ENCODE measurements around the gene C6orf89. TPM values are rescaled to one million over a fixed set of nuclear protein-coding genes. Genes with fewer than 3 reads are reported as not detected.
"Not testable (repeated sequence)": the region's sequence is repeated elsewhere in the genome, so short reads cannot be mapped to it uniquely, and the experiment has no call there.

The C6orf89 gene
- total RNA-seq, 2 donors from 2014 or later = 39.3 to 47.0 TPM

DNA sequence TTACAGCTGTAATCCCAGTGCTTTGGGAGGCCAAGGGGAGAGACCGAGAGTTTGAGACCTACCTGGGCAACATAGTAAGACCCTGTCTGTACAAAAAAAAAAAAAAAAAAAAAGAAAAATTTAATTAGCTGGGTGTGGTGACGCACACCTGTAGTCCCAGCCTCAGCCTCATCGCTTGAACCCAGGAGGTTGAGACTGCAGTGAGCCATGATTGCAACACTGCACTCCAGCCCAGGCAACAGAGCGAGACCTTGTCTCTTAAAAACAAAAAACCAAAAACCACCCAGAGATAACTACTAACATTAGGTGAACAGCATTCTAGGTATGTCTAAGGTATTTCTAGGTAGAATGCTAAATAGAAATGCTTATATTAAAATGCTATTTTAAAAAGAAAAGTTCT lies 47.8 kb downstream of the C6orf89 start:
- H3K4me3 Mint-ChIP-seq = no peak overlapping the region
- no peaks in the 10 kb centered on the region for H3K36me3 Mint-ChIP-seq (ENCODE audit: low read depth)
- no peaks in the 10 kb centered on the region for H3K9me3 Mint-ChIP-seq
- no peaks in the 10 kb centered on the region for H3K27me3 Mint-ChIP-seq
- H3K4me1 Mint-ChIP-seq = peaks cover 5% of the 10 kb centered on the region
- ATAC-seq (replicated peaks) = no peak
- no peak overlapping the region for H3K27ac Mint-ChIP-seq

DNA sequence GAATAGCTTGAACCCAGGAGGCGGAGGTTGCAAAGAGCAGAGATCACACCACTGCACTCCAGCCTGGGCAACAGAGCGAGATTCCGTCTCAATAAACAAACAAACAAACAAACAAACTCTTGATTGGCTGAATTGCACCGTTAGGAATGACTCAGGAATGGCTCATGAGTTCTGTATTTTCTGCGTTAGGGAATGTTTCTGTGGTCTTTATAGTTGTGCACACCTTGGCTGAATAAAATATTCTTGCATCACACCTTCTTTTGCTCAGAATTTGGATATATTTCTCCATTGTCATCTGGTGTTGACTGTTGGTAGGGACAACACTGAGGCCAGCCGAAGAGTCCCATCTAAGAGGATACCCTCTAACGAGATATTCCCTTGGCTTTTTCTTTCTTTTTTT lies 49.1 kb downstream of the C6orf89 start:
- Mint-ChIP-seq H3K27ac (no peak overlapping the region), H3K36me3 (ENCODE audit: low read depth) (no peaks in the 10 kb centered on the region)

DNA sequence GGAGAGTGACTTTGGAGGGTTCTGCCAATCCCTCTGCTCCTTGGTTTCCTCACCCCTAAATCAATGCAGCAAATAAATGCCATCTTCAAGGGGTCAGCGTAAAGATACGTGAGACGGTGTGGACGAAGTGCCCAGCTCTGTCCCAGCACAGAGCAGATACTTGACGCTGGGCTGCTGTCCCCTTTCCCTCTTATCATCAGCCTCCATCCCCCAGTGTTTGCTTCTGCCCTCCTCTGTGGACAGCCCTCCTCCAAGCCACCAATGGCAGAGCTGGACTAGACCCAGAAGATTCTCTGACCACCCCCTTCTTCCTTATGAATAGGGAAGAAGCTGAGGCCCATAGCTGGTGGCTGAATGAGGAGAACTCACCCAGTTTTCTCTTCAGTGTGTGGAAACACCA lies 51.1 kb downstream of the C6orf89 start:
- Mint-ChIP-seq H3K36me3 (ENCODE audit: low read depth) (no peaks in the 10 kb centered on the region), H3K27me3 (peaks cover 6% of the 10 kb centered on the region), H3K27ac (no peak overlapping the region), H3K4me3 (no peak overlapping the region), H3K9me3 (no peaks in the 10 kb centered on the region), H3K4me1 (no peaks in the 10 kb centered on the region)
- no peak for ATAC-seq (replicated peaks)

More for the DNA sequence above, 49.1 kb downstream of the C6orf89 start:
- Mint-ChIP-seq H3K27me3 (no peaks in the 10 kb centered on the region), H3K4me1 (peaks cover 5% of the 10 kb centered on the region), H3K4me3 (no peak overlapping the region), H3K9me3 (no peaks in the 10 kb centered on the region)
- no peak for ATAC-seq (replicated peaks)

DNA sequence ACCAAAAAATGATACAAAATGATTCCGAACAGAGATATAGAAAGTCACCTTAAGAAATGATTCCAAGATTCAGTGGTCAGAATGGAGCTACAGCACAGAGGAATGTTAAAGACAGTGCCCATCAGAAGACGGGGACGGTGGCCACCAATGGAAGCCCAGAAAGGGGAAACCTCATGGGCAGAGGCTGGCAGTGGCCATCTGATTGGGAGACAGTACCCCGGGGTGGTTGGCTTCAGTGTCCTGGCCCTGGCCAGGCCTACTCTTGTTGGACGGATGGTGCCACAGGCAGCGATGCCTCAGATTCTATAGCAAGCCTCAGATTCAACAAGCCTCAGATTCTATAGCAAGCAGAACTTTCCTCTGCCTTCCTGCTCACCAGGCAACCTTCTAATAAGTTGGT lies 52.1 kb downstream of the C6orf89 start:
- peaks cover 6% of the 10 kb centered on the region for H3K27me3 Mint-ChIP-seq
- H3K4me3 Mint-ChIP-seq = no peak overlapping the region
- H3K36me3 Mint-ChIP-seq (ENCODE audit: low read depth) = no peaks in the 10 kb centered on the region
- no peak overlapping the region for H3K27ac Mint-ChIP-seq
- ATAC-seq (replicated peaks) = no peak
- H3K9me3 Mint-ChIP-seq = no peaks in the 10 kb centered on the region
- H3K4me1 Mint-ChIP-seq = no peaks in the 10 kb centered on the region

DNA sequence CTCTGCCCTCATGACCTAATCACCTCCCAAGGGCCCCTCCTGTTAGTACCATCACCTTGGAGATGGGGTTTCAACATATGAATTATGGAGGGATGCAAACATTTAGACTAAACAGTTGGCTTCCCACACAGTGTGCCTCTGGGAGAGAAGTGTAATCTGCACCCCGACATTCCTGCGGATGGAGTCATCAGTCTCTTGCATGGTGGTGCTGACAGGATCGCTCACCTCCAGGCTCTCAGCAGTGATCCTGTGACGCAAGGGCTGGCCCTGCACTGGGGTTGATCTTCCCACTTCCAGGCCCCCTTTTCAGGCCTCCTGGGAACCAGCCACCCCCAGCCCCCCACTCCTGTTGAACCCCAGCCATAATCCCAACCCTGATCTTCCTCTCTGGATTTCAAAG lies 52.8 kb downstream of the C6orf89 start:
- Mint-ChIP-seq H3K27me3 (peaks cover 6% of the 10 kb centered on the region), H3K4me3 (no peak overlapping the region), H3K36me3 (ENCODE audit: low read depth) (no peaks in the 10 kb centered on the region), H3K9me3 (no peaks in the 10 kb centered on the region), H3K4me1 (no peaks in the 10 kb centered on the region), H3K27ac (no peak overlapping the region)
- ATAC-seq (replicated peaks) = no peak

DNA sequence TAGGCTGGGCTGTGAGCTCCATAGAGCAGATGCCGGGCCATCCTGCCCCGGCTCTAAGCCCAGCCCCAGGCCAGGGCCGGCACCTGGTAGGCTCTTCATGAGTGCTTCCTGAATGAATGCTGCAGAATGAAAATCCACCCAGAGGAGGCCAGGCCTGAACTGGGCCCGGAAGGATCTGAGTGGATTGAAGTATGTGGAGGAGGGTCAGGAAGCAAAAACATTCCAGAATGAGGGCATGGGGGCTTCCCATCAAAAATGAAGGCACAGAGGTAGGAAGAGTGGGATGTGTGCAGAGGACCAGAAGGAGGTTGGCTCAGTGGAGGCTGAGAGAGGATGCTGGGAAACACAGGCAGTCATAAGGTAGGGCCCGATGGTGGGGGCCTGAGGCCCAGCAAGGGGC lies 53.3 kb downstream of the C6orf89 start:
- not testable (repeated sequence) for H3K9me3 Mint-ChIP-seq; H3K4me1 Mint-ChIP-seq; H3K4me3 Mint-ChIP-seq; H3K27me3 Mint-ChIP-seq; ATAC-seq (replicated peaks); H3K27ac Mint-ChIP-seq; H3K36me3 Mint-ChIP-seq (ENCODE audit: low read depth)

DNA sequence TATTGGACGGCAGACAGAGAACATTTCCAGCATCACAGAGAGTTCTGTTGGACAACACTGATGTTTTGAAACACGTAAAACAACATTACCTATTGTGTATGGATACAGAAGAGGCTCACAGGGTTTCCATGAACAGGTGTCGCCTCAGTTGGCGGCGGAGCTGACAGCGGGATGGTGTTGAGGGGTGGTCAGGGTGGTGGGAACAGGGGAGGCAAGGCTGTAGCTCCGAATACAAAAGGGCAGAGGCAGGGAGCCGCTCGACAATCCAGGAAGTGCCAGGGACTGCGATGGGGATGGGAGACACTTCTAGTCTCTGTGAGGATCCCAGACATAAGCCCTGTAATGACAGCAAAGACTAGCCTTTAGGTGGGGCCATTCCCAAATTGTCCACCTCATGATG lies 54.3 kb downstream of the C6orf89 start:
- no peak overlapping the region for H3K27ac Mint-ChIP-seq
- H3K4me3 Mint-ChIP-seq = no peak overlapping the region
- no peaks in the 10 kb centered on the region for H3K36me3 Mint-ChIP-seq (ENCODE audit: low read depth)
- no peaks in the 10 kb centered on the region for H3K9me3 Mint-ChIP-seq
- H3K4me1 Mint-ChIP-seq = peaks cover 3% of the 10 kb centered on the region
- ATAC-seq (replicated peaks) = no peak
- H3K27me3 Mint-ChIP-seq = peaks cover 6% of the 10 kb centered on the region

DNA sequence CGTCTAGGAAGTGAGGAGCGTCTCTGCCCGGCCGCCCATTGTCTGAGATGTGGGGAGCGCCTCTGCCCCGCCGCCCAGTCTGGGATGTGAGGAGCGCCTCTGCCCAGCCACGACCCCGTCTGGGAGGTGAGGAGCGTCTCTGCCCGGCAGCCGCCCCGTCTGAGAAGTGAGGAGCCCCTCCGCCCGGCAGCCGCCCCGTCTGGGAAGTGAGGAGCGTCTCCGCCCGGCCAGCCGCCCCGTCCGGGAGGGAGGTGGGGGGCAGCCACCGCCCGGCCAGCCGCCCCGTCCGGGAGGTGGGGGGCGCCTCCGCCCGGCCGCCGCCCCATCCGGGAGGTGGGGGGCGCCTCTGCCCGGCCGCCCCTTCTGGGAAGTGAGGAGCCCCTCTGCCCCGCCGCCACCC lies 55.8 kb downstream of the C6orf89 start:
- not testable (repeated sequence) for H3K9me3 Mint-ChIP-seq; H3K27me3 Mint-ChIP-seq; H3K4me3 Mint-ChIP-seq; H3K4me1 Mint-ChIP-seq; ATAC-seq (replicated peaks); H3K36me3 Mint-ChIP-seq (ENCODE audit: low read depth); H3K27ac Mint-ChIP-seq

DNA sequence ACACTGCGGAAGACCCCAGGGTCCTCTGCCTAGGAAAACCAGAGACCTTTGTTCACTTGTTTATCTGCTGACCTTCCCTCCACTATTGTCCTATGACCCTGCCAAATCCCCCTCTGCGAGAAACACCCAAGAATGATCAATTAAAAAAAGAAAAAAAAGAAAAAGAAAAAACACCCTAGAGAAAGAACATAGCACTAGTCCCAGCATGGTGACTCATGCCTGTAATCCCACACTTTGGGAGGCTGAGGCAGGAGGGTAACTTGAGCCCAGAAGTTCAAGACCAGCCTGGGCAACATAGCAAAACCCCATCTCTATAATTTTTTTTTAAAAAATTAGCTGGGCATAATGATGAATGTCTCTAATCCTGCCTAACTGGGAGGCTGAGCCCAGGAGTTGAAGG lies 56.6 kb downstream of the C6orf89 start:
- H3K27ac Mint-ChIP-seq; H3K27me3 Mint-ChIP-seq; ATAC-seq (replicated peaks); H3K9me3 Mint-ChIP-seq; H3K4me1 Mint-ChIP-seq; H3K36me3 Mint-ChIP-seq (ENCODE audit: low read depth); H3K4me3 Mint-ChIP-seq: not testable (repeated sequence)

DNA sequence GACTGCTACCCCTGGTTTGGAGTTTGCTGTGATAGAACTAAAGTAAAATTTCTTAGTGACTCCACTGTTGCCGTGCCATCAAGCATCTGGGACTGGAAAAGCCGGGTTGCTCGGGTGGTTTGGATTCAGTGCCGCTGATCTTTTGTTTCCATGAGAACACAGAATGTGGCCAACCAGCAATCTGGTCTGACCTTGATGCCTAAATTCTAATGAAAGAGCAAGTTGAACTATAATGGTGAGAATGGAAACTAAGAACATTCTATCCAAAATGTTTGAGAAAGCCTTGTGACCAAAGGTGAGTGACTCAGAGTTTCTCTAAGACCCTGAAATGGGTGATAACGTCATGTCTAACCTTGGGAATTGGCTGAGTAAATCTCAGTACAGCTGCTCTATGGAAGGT lies 58.9 kb downstream of the C6orf89 start:
- H3K36me3 Mint-ChIP-seq (ENCODE audit: low read depth) = no peaks in the 10 kb centered on the region
- peak; percentile 58 for ATAC-seq (replicated peaks)
- peaks cover 6% of the 10 kb centered on the region for H3K27me3 Mint-ChIP-seq
- no peak overlapping the region for H3K27ac Mint-ChIP-seq
- H3K4me3 Mint-ChIP-seq = no peak overlapping the region
- H3K4me1 Mint-ChIP-seq = peaks cover 11% of the 10 kb centered on the region
- no peaks in the 10 kb centered on the region for H3K9me3 Mint-ChIP-seq

DNA sequence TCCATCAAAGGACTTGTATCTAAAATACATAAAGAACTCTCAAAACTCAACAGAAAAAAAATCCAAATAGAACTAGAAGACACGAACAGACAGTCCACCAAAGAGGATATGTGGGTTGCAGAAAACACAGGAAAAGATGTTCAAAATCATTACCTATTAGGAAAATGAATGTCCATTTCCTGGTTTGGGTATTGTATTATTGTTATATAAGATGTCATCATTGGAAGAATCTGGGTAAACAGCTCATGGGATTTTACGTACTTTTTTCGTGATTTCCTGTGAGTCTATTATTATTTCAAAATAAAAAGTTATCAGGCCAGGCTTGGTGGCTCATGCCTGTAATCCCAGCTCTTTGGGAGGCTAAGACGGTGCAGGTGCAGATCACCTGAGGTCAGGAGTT lies 59.5 kb downstream of the C6orf89 start:
- Mint-ChIP-seq H3K27me3 (peaks cover 2% of the 10 kb centered on the region), H3K9me3 (no peaks in the 10 kb centered on the region), H3K27ac (no peak overlapping the region), H3K36me3 (ENCODE audit: low read depth) (no peaks in the 10 kb centered on the region), H3K4me1 (peaks cover 13% of the 10 kb centered on the region), H3K4me3 (no peak overlapping the region)
- ATAC-seq (replicated peaks) = no peak

DNA sequence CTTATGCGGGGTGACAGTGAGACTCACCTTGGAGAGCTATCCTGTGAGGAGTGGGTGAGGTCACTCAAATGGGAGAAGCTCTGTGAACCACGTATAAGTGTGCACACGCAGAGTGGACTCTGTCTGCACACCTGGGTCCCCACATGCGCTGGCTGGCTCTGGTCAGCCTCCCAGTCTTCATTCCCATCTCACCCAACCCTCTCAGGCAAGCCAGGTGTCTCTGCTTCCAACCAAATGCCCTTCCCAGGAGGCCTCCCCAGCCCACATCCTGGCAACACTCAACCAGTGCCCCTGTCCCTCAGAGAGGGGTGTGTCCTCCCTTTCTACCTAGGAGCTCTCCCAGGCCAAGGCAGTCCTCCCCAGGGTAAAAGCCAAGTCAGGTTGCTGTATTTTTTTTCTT lies 60.8 kb downstream of the C6orf89 start:
- H3K9me3 Mint-ChIP-seq = no peaks in the 10 kb centered on the region
- H3K4me3 Mint-ChIP-seq = no peak overlapping the region
- no peak for ATAC-seq (replicated peaks)
- no peaks in the 10 kb centered on the region for H3K27me3 Mint-ChIP-seq
- H3K4me1 Mint-ChIP-seq = peaks cover 13% of the 10 kb centered on the region
- no peaks in the 10 kb centered on the region for H3K36me3 Mint-ChIP-seq (ENCODE audit: low read depth)
- no peak overlapping the region for H3K27ac Mint-ChIP-seq

DNA sequence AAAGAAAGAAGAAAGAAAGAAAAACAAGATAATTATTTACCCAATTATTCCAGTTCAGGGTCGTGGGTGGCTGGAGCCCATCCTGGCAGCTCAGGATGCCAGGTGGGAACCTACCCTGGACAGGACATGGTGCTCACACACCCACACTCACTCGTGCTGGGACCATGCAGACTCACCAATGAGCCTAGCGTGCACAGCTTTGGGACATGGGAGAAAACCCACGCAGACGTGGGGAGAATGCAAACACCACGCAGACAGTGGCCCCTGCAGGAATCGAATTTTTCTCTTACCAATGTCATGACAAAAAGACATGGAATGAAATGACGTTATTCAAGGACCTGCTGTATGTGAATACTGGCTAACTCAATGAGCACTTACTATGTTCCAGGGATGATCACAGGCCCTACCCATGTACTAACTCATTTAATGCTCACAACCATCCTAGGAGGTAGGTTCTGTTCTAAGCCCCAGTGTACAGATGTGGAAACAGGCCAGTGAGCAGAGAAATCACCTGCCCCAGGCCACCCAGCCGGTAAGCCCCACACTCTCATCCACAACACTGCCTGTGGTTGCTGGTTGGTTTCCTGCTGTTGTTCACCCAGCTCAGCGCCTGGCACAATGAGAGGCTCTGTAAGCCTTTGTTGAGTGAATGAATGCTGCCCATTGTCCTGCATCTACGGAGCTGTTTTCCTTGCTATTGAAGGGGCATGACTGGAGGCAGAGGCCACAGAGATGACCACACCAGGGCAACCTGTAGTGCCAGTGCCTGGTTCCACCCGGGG lies 62.0 kb downstream of the C6orf89 start:
- Mint-ChIP-seq H3K4me3 (peak overlapping the region; percentile 39), H3K27ac (peak overlapping the region; percentile 66), H3K4me1 (peaks cover 13% of the 10 kb centered on the region), H3K27me3 (no peaks in the 10 kb centered on the region), H3K36me3 (ENCODE audit: low read depth) (no peaks in the 10 kb centered on the region), H3K9me3 (no peaks in the 10 kb centered on the region)
- peak; percentile 90 for ATAC-seq (replicated peaks)

DNA sequence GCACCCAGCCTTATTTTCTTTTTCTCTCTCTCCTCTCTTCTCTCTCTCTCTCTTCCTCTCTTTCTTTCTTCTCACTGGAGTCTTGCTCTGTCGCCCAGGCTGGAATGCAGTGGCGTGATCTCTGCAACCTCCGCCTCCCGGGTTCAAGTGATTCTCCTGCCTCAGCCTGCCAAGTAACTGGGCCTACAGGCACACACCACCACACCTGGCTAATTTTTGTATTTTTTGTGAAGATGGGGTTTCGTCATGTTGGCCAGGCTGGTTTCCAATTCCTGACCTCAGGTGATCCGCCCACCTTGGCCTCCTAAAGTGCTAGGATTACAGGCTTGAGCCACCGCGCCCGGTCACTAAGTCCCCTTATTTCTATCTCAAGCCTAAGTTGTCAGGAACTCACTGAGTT lies 63.3 kb downstream of the C6orf89 start:
- Mint-ChIP-seq H3K4me3 (peak overlapping the region; percentile 8), H3K4me1 (peaks cover 21% of the 10 kb centered on the region), H3K27ac (peak overlapping the region; percentile 19)
- H3K36me3 Mint-ChIP-seq (ENCODE audit: low read depth); H3K27me3 Mint-ChIP-seq; ATAC-seq (replicated peaks); H3K9me3 Mint-ChIP-seq: not testable (repeated sequence)

DNA sequence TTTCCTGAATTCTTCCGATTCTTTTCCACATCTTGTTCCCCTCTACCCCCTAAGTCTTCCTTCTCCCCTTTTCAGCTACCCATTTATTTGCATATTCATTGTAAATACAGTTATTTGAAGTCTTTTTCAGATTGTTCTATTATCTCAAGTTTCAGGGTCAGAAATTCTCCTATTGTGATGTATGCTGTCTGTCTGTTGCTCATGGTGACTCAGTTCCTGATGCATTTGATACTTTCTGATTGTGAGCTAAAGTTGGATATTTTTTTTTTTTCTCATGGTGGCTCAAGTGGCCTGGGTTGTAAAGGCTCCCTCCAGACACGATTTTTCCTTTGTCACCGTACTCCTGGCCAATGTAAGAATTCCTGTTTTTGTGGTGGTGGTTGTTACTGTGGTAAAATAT lies 63.9 kb downstream of the C6orf89 start:
- Mint-ChIP-seq H3K36me3 (ENCODE audit: low read depth) (no peaks in the 10 kb centered on the region), H3K4me3 (peak overlapping the region; percentile 8), H3K4me1 (peaks cover 25% of the 10 kb centered on the region), H3K27me3 (no peaks in the 10 kb centered on the region), H3K9me3 (no peaks in the 10 kb centered on the region), H3K27ac (peak overlapping the region; percentile 19)
- ATAC-seq (replicated peaks) = peak; percentile 24

DNA sequence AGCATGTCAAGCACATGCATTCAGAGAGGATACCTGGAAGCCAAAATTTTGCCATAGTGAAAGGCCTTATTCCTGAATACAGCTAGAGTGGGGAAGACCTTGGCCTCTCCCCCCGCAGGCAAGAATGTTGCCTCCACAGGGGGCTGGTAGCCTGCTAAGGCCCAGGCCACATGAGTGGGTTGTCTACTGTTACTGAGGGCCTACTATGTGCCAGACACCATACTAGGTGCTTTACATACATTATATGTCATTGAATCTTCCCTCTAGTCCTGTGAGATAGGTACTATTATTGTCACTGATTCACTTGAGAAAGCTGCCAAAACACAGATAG lies 68.1 kb downstream of the C6orf89 start:
- ATAC-seq (replicated peaks) = no peak
- peak overlapping the region; percentile 73 for H3K4me3 Mint-ChIP-seq
- no peaks in the 10 kb centered on the region for H3K36me3 Mint-ChIP-seq (ENCODE audit: low read depth)
- H3K27me3 Mint-ChIP-seq = no peaks in the 10 kb centered on the region
- peaks cover 40% of the 10 kb centered on the region for H3K4me1 Mint-ChIP-seq
- peak overlapping the region; percentile 72 for H3K27ac Mint-ChIP-seq
- no peaks in the 10 kb centered on the region for H3K9me3 Mint-ChIP-seq
